Measurements from ENCODE around the gene MSLN. TPM values are rescaled to one million over a fixed set of nuclear protein-coding genes. Genes with fewer than 3 reads are reported as not detected.
A peak's percentile ranks its signal among the peaks of the same experiment; 100 is the strongest.
"Not testable (repeated sequence)": the region's sequence is repeated elsewhere in the genome, so short reads cannot be mapped to it uniquely, and the experiment has no call there.

MSLN gene
- total RNA-seq, result 1 to 10 TPM in 1 of 4 donors, under 1 TPM in 2, not detected in 1; 0.31 to 7.3 (median 0.49) TPM

- DNase-seq (ENCODE audit: low spot score in 2 of 2), result no peak
- H3K27ac ChIP-seq, result no peak within 1 kb of the TSS
- no peaks in the 10 kb centered on the region for H3K36me3 ChIP-seq
- no peak within 1 kb of the TSS for H3K4me3 ChIP-seq
- no peaks in the 10 kb centered on the region for H3K9me3 ChIP-seq
- H3K4me1 ChIP-seq, result peaks cover 9% of the 10 kb centered on the region
- H3K27me3 ChIP-seq, result peaks cover 38% of the 10 kb centered on the region
- TF ChIP-seq CTCF (IDR thresholded peaks at IDR 0.05), result no peak
- no peak for TF ChIP-seq EP300 (IDR thresholded peaks at IDR 0.05)
- TF ChIP-seq POLR2A (IDR thresholded peaks at IDR 0.05), result no peak
- no peak for TF ChIP-seq POLR2AphosphoS5 (IDR thresholded peaks at IDR 0.05)
- no CpG with 5 or more reads among the region's 37 CpGs for WGBS
Observed at GRCh38 chr16:760545-761343, at the start of gene MSLN. Gene MSLN, plus strand, starts transcription at chr16:760734. Its CDS starts 1,947 bp downstream, at chr16:762681.

GRCh38 chr16:711084-711483, 49.5 kb upstream of the MSLN start:
- Histone ChIP-seq H3K27ac (no peak overlapping the region), H3K4me1 (peaks cover 33% of the 10 kb centered on the region), H3K9me3 (no peaks in the 10 kb centered on the region), H3K27me3 (peaks cover 79% of the 10 kb centered on the region), H3K36me3 (no peaks in the 10 kb centered on the region), H3K4me3 (no peak overlapping the region)
- WGBS, result 74% methylated on average over 6 of the region's 12 CpGs
- TF ChIP-seq CTCF (IDR thresholded peaks at IDR 0.05) (no peak), EP300 (IDR thresholded peaks at IDR 0.05) (no peak), POLR2A (IDR thresholded peaks at IDR 0.05) (no peak), POLR2AphosphoS5 (IDR thresholded peaks at IDR 0.05) (no peak)
- no peak for DNase-seq (ENCODE audit: low spot score in 2 of 2)

GRCh38 chr16:711548-712320, 48.8 kb upstream of the MSLN start:
- H3K9me3 ChIP-seq, result no peaks in the 10 kb centered on the region
- peaks cover 79% of the 10 kb centered on the region for H3K27me3 ChIP-seq
- H3K36me3 ChIP-seq, result no peaks in the 10 kb centered on the region
- no peak overlapping the region for H3K27ac ChIP-seq
- TF ChIP-seq EP300 (IDR thresholded peaks at IDR 0.05) (no peak), POLR2AphosphoS5 (IDR thresholded peaks at IDR 0.05) (no peak), POLR2A (IDR thresholded peaks at IDR 0.05) (no peak), CTCF (IDR thresholded peaks at IDR 0.05) (peak; percentile 85 to 93)
- DNase-seq (ENCODE audit: low spot score in 2 of 2), result no peak
- 9% methylated on average over 16 of the region's 25 CpGs for WGBS
- peaks cover 33% of the 10 kb centered on the region for H3K4me1 ChIP-seq
- H3K4me3 ChIP-seq, result no peak overlapping the region

GRCh38 chr16:712740-713250, 47.7 kb upstream of the MSLN start:
- Histone ChIP-seq H3K27me3 (peaks cover 79% of the 10 kb centered on the region), H3K4me1 (peaks cover 26% of the 10 kb centered on the region)
- H3K27ac ChIP-seq; H3K36me3 ChIP-seq; DNase-seq (ENCODE audit: low spot score in 2 of 2); H3K9me3 ChIP-seq; H3K4me3 ChIP-seq: not testable (repeated sequence)
- WGBS, result 31% methylated on average over 12 of the region's 13 CpGs
- TF ChIP-seq CTCF (IDR thresholded peaks at IDR 0.05), result peak; percentile 14 to 28

- Histone ChIP-seq H3K27ac (no peak overlapping the region), H3K4me1 (peaks cover 26% of the 10 kb centered on the region), H3K4me3 (no peak overlapping the region), H3K9me3 (no peaks in the 10 kb centered on the region), H3K36me3 (no peaks in the 10 kb centered on the region), H3K27me3 (peaks cover 67% of the 10 kb centered on the region)
- WGBS, result 63% methylated on average over 1 of the region's 11 CpGs
- no peak for DNase-seq (ENCODE audit: low spot score in 2 of 2)
- TF ChIP-seq CTCF (IDR thresholded peaks at IDR 0.05), result no peak
- no peak for TF ChIP-seq EP300 (IDR thresholded peaks at IDR 0.05)
- no peak for TF ChIP-seq POLR2AphosphoS5 (IDR thresholded peaks at IDR 0.05)
- TF ChIP-seq POLR2A (IDR thresholded peaks at IDR 0.05), result no peak
Observed at GRCh38 chr16:714079-714478, 46.5 kb upstream of the MSLN start.
